GM18511 (cell line): Measurements from ENCODE around the gene LRRC15.

Experiments
- ATAC-seq: cut with Tn5 transposase; IDR thresholded peaks from one replicate; pipeline ENCODE4 v1.9.1; 2021; ENCODE audit warnings: mild to moderate bottlenecking, moderate library complexity; ENCODE audit not compliant: unreplicated experiment

The LRRC15 gene

GRCh38 chr3:194305356-194306108 lies 64.0 kb downstream of the LRRC15 start:
- ATAC-seq: no peak
